ENCODE data around the gene PDE6A. TPM values are rescaled to one million over a fixed set of nuclear protein-coding genes. Genes with fewer than 3 reads are reported as not detected.

PDE6A gene
- polyA plus RNA-seq (2011; rRNA removed) (0.30 and 0.35 TPM in 2 replicates), polyA plus RNA-seq (2017; fragmentation: RNase III; extraction: RNeasy Plus Mini Kit Qiagen cat#74134 plus additional on column Dnase treatment) (0.20 to 0.30 TPM (median 0.28 TPM) in 3 replicates), polyA minus RNA-seq (2011; rRNA and poly(A)+ RNA removed) (0.39 and 0.41 TPM in 2 replicates)
- 0.15 and 0.23 TPM in 2 replicates for polyA plus RNA-seq (2012; cell fraction: cytosol; rRNA removed)
- polyA plus RNA-seq (2012; cell fraction: nucleus; rRNA removed), result 0.47 and 0.60 TPM in 2 replicates

DNA sequence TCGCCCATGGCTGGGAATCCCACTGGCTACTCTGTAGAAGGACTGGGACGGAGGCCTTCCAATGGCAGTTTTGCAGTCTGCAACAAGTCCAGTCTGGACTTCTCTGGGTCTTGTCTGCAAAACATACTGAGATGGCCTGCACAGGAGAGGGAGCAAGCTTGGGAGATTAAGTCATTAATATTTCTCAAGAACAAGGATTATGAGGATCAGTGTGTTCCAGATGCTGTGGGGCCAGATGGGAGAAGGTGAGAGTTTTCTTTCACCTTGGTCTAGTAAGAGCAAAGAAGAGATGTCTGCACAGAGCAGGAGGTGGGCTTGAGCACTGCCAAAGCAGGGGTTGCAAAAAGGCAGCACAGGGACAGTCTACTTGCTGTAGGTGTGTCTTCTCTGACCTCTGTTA lies at the start of gene PDE6A:
TSS of gene PDE6A (minus strand) at position 128 of the 400 bp plus-strand sequence. CDS start at position 8, 120 bp downstream.
- ChIA-PET POLR2A (interaction anchor here (1.0 kb wide), 1 partner anchor 14 kb away, joined by 3 read pairs; no protein-coding TSS in a partner anchor), CTCF (interaction anchor here (0.7 to 5.0 kb wide), 5 partner anchors 10 to 110 kb away, joined by 3 to 54 read pairs (median 6); partner anchors contain the start of gene SLC26A2)
- FAIRE-seq (no peak), ATAC-seq (no peak), DNase-seq (ENCODE audit: low read depth in 1 of 2, low spot score in 1 of 2) (no peak)
- 100% methylated on average over 2 of the region's 2 CpGs for WGBS (ENCODE audit: missing lambda C conversion rate)
- peak within 1 kb of the TSS; percentile 85 to 91; a peak in 4 of 6 replicates for H3K27ac ChIP-seq
- no peak for TF ChIP-seq NPAS2 (CRISPR knock-in tag; IDR thresholded peaks at IDR 0.05; ENCODE audit: borderline replicate concordance)
- TF ChIP-seq POLR2A (IDR thresholded peaks at IDR 0.05; ENCODE audit: low read length), result no peak
- no peak for TF ChIP-seq RNF2 (IDR thresholded peaks at IDR 0.05; ENCODE audit: borderline replicate concordance, low read depth)
- no peak for TF ChIP-seq TFCP2L1 (CRISPR knock-in tag; IDR thresholded peaks at IDR 0.05)
- TF ChIP-seq ZFP36 (IDR thresholded peaks at IDR 0.05; ENCODE audit: borderline replicate concordance, partially characterized antibody), result no peak
- no peak for TF ChIP-seq ZNF302 (CRISPR knock-in tag; IDR thresholded peaks at IDR 0.05)
- no peak for TF ChIP-seq CBX8 (IDR thresholded peaks at IDR 0.05)
- no peak for TF ChIP-seq NFE2L2 (conservative IDR thresholded peaks at IDR 0.05; ENCODE audit: low read length)
- TF ChIP-seq, protein P1, sequence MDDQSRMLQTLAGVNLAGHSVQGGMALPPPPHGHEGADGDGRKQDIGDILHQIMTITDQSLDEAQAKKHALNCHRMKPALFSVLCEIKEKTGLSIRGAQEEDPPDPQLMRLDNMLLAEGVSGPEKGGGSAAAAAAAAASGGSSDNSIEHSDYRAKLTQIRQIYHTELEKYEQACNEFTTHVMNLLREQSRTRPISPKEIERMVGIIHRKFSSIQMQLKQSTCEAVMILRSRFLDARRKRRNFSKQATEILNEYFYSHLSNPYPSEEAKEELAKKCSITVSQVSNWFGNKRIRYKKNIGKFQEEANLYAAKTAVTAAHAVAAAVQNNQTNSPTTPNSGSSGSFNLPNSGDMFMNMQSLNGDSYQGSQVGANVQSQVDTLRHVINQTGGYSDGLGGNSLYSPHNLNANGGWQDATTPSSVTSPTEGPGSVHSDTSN (IDR thresholded peaks at IDR 0.05), result no peak
- TF ChIP-seq BHLHE40 (IDR thresholded peaks at IDR 0.05; ENCODE audit: low read depth, low read length), result no peak
- H3K9me3 ChIP-seq, result no peaks in the 10 kb centered on the region
- H3K4me3 ChIP-seq, result no peak within 1 kb of the TSS
- no peak within 1 kb of the TSS for H3K4me2 ChIP-seq
- H3K4me1 ChIP-seq, result peaks cover 38% of the 10 kb centered on the region

DNA sequence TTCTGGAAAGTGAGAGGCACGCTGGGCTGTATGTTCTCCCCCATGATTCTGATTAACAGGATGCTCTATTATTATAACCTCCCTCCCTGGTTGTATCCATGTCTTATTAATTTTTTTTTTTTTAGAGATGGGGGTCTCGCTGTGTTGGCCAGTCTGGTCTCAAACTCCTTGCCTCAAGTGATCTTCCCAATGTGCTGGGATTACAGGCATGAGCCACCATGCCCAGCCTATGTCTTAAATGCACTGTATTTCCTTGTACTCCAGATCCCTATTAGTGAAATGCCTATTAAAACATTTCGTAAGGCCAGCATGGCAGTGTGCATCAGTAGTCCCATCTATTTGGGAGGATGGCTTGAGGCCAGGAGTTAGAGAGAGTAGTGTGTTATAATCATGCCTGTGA lies 48.9 kb upstream of the PDE6A start:
- ATAC-seq (no peak), DNase-seq (ENCODE audit: low read depth in 1 of 2, low spot score in 1 of 2) (no peak), FAIRE-seq (no peak)
- H3K27ac ChIP-seq, result no peak overlapping the region
- H3K4me1 ChIP-seq, result no peaks in the 10 kb centered on the region
- POLR2A ChIA-PET, result no interaction called here
- no peak overlapping the region for H3K4me3 ChIP-seq
- no peak for TF ChIP-seq TFCP2L1 (CRISPR knock-in tag; IDR thresholded peaks at IDR 0.05)
- no peak for TF ChIP-seq ZFP36 (IDR thresholded peaks at IDR 0.05; ENCODE audit: borderline replicate concordance, partially characterized antibody)
- no peak for TF ChIP-seq RARB (CRISPR knock-in tag; IDR thresholded peaks at IDR 0.05)
- no peak for TF ChIP-seq KDM1A (IDR thresholded peaks at IDR 0.05; ENCODE audit: low read depth)
- TF ChIP-seq, protein P2, sequence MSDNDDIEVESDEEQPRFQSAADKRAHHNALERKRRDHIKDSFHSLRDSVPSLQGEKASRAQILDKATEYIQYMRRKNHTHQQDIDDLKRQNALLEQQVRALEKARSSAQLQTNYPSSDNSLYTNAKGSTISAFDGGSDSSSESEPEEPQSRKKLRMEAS (IDR thresholded peaks at IDR 0.05), result no peak
- TF ChIP-seq PHF8 (IDR thresholded peaks at IDR 0.05; ENCODE audit: borderline replicate concordance, low read depth), result no peak
- TF ChIP-seq ESRRA (IDR thresholded peaks at IDR 0.05; ENCODE audit: borderline replicate concordance, low read length), result no peak
- no peak for TF ChIP-seq NFE2L2 (conservative IDR thresholded peaks at IDR 0.05; ENCODE audit: low read length)
- TF ChIP-seq NPAS2 (CRISPR knock-in tag; IDR thresholded peaks at IDR 0.05; ENCODE audit: borderline replicate concordance), result no peak
- no peak for TF ChIP-seq TP53 (CRISPR knock-in tag; IDR thresholded peaks at IDR 0.05)
- no peak for TF ChIP-seq FOSB (CRISPR knock-in tag; IDR thresholded peaks at IDR 0.05)
- no peak for TF ChIP-seq EHMT2 (IDR thresholded peaks at IDR 0.05; ENCODE audit: low read depth)
- no peak for TF ChIP-seq SREBF2 (IDR thresholded peaks at IDR 0.05)
- TF ChIP-seq, protein P3, sequence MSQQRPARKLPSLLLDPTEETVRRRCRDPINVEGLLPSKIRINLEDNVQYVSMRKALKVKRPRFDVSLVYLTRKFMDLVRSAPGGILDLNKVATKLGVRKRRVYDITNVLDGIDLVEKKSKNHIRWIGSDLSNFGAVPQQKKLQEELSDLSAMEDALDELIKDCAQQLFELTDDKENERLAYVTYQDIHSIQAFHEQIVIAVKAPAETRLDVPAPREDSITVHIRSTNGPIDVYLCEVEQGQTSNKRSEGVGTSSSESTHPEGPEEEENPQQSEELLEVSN (IDR thresholded peaks at IDR 0.05; ENCODE audit: borderline replicate concordance, low read depth), result no peak
- TF ChIP-seq, protein P4, sequence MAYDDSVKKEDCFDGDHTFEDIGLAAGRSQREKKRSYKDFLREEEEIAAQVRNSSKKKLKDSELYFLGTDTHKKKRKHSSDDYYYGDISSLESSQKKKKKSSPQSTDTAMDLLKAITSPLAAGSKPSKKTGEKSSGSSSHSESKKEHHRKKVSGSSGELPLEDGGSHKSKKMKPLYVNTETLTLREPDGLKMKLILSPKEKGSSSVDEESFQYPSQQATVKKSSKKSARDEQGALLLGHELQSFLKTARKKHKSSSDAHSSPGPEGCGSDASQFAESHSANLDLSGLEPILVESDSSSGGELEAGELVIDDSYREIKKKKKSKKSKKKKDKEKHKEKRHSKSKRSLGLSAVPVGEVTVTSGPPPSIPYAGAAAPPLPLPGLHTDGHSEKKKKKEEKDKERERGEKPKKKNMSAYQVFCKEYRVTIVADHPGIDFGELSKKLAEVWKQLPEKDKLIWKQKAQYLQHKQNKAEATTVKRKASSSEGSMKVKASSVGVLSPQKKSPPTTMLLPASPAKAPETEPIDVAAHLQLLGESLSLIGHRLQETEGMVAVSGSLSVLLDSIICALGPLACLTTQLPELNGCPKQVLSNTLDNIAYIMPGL (CRISPR knock-in tag; IDR thresholded peaks at IDR 0.05; ENCODE audit: borderline replicate concordance), result no peak
- no peak for TF ChIP-seq ZNF302 (CRISPR knock-in tag; IDR thresholded peaks at IDR 0.05)
- CTCF ChIA-PET, result interaction anchor here (0.9 to 8.8 kb wide), 9 partner anchors 29 to 360 kb away, joined by 3 to 507 read pairs (median 5); partner anchors contain the start of gene SLC26A2
- no peak overlapping the region for H3K4me2 ChIP-seq
- 85% methylated on average over 3 of the region's 3 CpGs for WGBS (ENCODE audit: missing lambda C conversion rate)
- H3K9me3 ChIP-seq, result no peaks in the 10 kb centered on the region

Measured in A549 (cell line).